LNCAP (cell line): Measurements from ENCODE around the gene SLC20A1.

Experiments used
- CTCF ChIP-seq: fragments of 450-650 bp; IDR thresholded peaks from 2 replicates; pipeline ENCODE4 v1.5.1; 2017; ENCODE audit warnings: mild to moderate bottlenecking

The SLC20A1 gene

GRCh38 chr2:112640800-112641675 is 4.7 kb upstream of the SLC20A1 start:
- no peak for TF ChIP-seq CTCF

- no peak for TF ChIP-seq CTCF
Measured at GRCh38 chr2:112641701-112642100, 4.0 kb upstream of the SLC20A1 start.

- TF ChIP-seq CTCF, result no peak
Measured at GRCh38 chr2:112642561-112642960, 3.2 kb upstream of the SLC20A1 start.

GRCh38 chr2:112642966-112643365 is 2.8 kb upstream of the SLC20A1 start:
- TF ChIP-seq CTCF, result no peak

- no peak for TF ChIP-seq CTCF
Measured at GRCh38 chr2:112643488-112643887, 2.3 kb upstream of the SLC20A1 start.

- no peak for TF ChIP-seq CTCF
Measured at GRCh38 chr2:112644155-112644932, 1.4 kb upstream of the SLC20A1 start.

GRCh38 chr2:112644933-112645309 is 818 bp upstream of the SLC20A1 start:
- TF ChIP-seq CTCF, result no peak
